ENCODE results near the gene UBR2.
"Not testable (repeated sequence)": the region's sequence is repeated elsewhere in the genome, so short reads cannot be mapped to it uniquely, and the experiment has no call there.

Gene UBR2

GRCh38 chr6:42692137-42692911 is 128.5 kb downstream of the UBR2 start:
- no peak for DNase-seq (ENCODE audit: low read depth in 2 of 2)

- DNase-seq (ENCODE audit: low read depth in 2 of 2): no peak
These were observed 130.0 kb downstream of the UBR2 start for GRCh38 chr6:42693725-42694323.

- DNase-seq (ENCODE audit: low read depth in 2 of 2): no peak
These were observed 130.8 kb downstream of the UBR2 start for GRCh38 chr6:42694586-42694985.

DNA sequence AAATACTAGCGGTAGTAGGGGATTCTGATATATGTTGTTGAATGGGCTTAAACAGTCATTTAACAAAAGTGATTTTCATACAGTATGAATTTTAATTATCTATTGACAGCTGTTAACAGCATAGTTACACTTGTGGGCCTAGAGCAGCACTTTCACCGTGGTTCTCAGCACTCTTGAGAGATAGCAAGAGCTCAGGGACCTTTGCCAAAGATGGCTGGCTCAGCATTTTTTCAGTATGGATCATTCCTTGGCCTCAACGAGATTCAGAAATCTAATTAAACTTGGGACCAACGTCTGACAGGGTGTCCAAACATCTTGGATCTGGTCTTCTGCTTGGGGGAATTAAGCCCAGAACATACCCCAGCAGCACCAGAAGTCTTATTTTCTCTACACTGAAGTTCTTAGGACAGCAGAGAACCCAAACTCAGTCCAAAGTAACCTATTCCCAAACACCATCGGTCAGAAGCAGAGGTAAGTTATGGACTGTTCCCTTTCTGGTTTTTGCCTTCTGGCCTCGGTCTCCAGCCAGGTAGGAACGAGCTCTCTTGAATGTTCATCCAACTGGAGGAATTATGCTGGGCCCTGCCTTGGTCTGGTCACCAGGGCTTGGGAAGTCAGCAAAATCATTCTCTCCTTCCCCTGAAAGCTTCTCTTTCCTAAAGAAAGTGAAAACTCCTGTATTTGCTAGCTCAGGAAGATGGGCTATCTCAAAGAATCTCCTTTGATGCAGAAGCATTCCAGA is 132.9 kb downstream of the UBR2 start:
- DNase-seq (ENCODE audit: low read depth in 2 of 2): no peak

- DNase-seq (ENCODE audit: low read depth in 2 of 2): no peak
These were observed 133.4 kb downstream of the UBR2 start for GRCh38 chr6:42697268-42697655.

GRCh38 chr6:42698217-42698616 is 134.4 kb downstream of the UBR2 start:
- no peak for DNase-seq (ENCODE audit: low read depth in 2 of 2)

- DNase-seq (ENCODE audit: low read depth in 2 of 2): no peak
These were observed 138.4 kb downstream of the UBR2 start for GRCh38 chr6:42702200-42702599.

- DNase-seq (ENCODE audit: low read depth in 2 of 2): not testable (repeated sequence)
These were observed 139.0 kb downstream of the UBR2 start for GRCh38 chr6:42702786-42703185.

DNA sequence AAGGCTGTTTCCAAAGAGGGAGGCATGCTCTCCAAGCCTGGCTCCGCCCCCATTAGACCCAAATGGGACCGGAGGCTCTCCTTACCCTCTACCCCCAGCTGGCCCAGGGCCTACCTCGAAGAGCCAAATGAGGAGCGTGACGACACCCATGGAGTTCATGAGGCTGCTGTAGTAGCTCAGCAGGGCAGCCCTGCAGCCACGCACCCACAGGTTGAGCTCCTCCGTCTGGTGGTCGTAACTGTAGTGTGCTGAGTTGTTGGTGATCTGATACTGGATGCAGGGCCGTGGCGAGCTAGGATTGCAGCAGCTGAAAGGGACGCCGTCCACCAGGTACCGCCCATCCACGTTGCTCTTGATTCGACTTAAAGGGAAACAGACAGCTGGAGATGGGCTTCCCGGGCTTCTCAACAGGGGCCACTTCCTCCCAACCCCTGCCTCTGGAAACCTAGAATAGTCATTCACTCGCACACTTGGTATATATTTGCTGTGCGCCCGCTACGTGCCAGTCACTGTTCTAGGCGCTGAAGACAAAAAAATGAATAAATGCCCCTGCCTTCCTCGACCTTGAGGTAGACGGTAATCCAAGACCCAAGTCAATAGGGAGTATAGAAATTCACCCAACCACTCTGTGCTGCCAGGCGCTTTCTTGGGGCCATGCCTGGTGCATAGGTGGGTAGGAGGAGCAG is 140.6 kb downstream of the UBR2 start:
- DNase-seq (ENCODE audit: low read depth in 2 of 2): no peak

GRCh38 chr6:42704937-42705374 is 141.1 kb downstream of the UBR2 start:
- no peak for DNase-seq (ENCODE audit: low read depth in 2 of 2)

DNA sequence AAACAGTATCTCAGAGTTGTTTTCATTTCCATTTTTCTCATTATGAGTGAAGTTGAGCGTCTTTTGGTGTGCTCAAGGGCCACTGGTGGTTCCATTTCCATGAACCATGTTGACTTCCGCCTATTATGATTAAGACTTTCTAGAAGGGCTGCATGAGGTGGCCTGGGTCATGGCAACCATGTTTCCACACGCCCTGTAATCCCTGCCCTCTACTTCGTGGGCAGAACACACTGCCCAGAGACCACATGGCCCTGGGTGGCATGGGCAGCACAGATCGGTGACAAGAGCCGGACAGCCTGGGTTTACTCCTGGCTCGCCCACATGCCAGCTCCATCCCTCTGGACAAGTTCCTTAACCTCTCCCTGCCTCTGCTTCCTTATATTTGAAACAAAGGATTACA is 143.8 kb downstream of the UBR2 start:
- DNase-seq (ENCODE audit: low read depth in 2 of 2): no peak

- DNase-seq (ENCODE audit: low read depth in 2 of 2): no peak
These were observed 144.3 kb downstream of the UBR2 start for GRCh38 chr6:42708096-42708495.

GRCh38 chr6:42709871-42710270 is 146.0 kb downstream of the UBR2 start:
- DNase-seq (ENCODE audit: low read depth in 2 of 2): no peak

DNA sequence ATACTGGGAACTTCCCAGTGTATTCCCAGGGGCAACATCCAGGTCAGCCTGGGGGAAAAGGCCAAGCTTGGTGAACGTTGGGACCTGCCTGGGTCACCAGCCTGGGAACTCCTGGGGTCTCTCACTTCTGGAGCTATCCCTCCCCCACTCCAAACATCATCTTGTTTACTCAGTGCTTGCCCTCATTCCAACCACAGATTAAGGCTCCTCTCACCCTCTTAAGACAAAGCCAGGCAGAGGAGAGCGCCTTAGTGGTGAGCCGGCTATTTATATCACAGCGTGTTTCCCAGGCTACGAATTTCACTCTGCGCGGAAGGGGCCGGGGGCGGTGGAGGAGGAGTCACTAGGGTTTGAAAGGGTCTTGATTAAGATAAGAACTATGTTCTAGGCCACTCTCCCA is 146.5 kb downstream of the UBR2 start:
- DNase-seq (ENCODE audit: low read depth in 2 of 2): no peak

DNA sequence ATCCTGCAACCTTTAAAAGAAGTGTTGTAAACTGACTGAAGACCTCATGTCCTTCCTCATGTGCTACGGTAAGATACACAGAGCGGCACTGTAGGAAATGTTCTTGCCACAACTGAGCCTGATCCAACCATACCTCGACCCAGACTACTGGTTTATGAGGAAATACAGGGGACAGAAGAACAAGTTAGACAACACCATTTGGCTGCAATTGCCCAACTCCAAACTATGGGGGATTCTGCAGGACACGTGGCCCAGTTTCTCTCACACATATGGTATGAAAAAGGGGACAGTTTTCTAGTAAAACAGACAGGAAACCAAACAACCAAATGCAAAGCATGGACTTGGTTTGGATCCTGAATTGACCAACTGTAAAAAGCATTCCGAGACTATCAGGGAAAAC is 148.1 kb downstream of the UBR2 start:
- no peak for DNase-seq (ENCODE audit: low read depth in 2 of 2)

- no peak for DNase-seq (ENCODE audit: low read depth in 2 of 2)
These were observed 150.4 kb downstream of the UBR2 start for GRCh38 chr6:42714098-42714761.

DNA sequence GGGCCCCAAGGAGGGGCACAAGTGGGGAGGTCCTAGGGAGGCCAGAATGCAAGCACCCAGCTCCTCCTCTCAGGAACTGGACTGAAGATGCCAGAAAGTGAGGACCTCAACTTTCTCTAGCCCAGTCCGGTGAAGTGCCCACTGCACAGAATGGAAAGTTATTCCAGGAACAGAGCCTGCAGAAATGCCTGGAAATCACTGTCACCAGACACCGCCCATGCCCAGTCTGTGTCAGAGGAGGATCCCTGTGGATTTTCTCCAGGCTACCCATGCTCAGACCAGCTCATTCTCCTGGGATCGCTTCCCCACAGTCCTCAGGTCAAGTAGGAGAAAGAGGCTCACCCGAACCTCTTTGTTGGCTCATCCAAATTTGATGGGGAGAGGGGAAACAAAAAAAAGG is 152.0 kb downstream of the UBR2 start:
- DNase-seq (ENCODE audit: low read depth in 2 of 2): no peak

DNA sequence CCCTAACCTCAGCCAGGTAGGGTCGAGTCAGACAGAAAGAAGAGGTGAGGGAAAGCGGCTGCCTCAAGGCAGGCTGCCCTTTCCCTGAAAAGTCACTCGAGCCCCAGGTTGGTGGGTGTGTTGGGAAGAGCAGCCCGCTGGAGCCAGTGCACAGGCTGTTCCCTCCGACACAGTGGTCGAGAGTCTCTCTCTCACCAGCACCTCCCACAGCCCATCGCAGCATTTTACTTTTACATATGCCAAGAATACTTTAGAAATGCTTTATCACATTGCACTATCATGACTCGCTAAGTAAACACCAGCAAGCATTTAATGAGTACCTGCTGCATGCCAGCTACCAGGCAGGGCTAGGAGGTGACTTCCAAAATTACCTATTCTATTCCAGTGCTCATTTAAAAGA is 156.9 kb downstream of the UBR2 start:
- no peak for DNase-seq (ENCODE audit: low read depth in 2 of 2)

DNA sequence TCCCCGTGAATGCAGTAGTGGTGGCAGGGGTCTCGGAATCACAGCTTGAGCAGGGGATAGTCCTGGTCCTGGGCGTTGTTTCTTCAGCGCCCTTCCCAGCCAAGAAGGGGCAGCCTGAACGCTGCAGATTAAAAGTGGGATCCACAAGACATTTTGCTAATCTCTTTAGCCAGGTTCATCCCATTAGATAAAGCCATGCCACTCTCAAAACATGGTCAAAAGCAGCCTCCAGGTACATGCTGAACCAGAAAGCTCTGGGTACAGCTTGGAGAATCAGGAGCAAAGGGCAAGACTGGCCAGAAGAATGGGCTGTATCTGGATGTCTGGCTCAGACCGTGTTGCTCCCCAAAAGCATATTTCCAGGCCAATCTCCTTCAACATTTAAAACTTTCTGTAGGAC is 158.7 kb downstream of the UBR2 start, which contains the start of gene PRPH2:
TSS of gene PRPH2 (minus strand) at position 101 of the 400 bp plus-strand sequence. CDS start 263 bp downstream, outside the sequence.
- no peak for DNase-seq (ENCODE audit: low read depth in 2 of 2)

DNA sequence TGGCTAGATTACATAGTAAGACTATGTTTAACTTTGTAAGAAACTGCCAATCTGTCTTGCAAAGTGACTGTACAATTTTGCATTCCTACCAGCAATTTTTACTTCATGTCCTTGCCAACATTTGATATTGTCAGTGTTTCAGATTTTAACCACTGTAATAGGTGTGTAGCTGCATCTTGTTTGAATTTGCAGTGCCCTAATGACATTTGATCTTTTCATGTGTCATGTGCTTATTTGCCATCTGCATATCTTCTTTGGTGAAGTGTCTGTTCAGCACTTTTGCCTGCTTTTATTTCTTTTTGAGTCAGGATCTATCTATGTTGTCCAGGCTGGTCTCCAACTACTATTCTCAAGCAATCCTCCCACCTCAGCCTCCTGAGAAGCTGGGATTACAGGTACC is 161.0 kb downstream of the UBR2 start:
- DNase-seq (ENCODE audit: low read depth in 2 of 2): no peak

GRCh38 chr6:42726026-42726425 is 162.2 kb downstream of the UBR2 start:
- no peak for DNase-seq (ENCODE audit: low read depth in 2 of 2)
